ENCODE data around the gene THG1L.
"Not testable (repeated sequence)": the region's sequence is repeated elsewhere in the genome, so short reads cannot be mapped to it uniquely, and the experiment has no call there.

THG1L gene

GRCh38 chr5:157731272-157732129 lies at the start of gene THG1L:
THG1L (plus strand) TSS chr5:157731420; CDS start chr5:157731441, 21 bp downstream.
- DNase-seq: peak; percentile 85

GRCh38 chr5:157682257-157682656 lies 49.0 kb upstream of the THG1L start:
- DNase-seq: no peak

GRCh38 chr5:157686276-157687197 lies 44.7 kb upstream of the THG1L start:
- DNase-seq: not testable (repeated sequence)

GRCh38 chr5:157687198-157687554 lies 44.0 kb upstream of the THG1L start:
- no peak for DNase-seq

GRCh38 chr5:157689942-157690689 lies 41.1 kb upstream of the THG1L start:
- DNase-seq: no peak

- DNase-seq: no peak
These were observed 40.4 kb upstream of the THG1L start for GRCh38 chr5:157690690-157691433.

- not testable (repeated sequence) for DNase-seq
These were observed 37.4 kb upstream of the THG1L start for GRCh38 chr5:157693816-157694215.

GRCh38 chr5:157696154-157696553 lies 35.1 kb upstream of the THG1L start:
- not testable (repeated sequence) for DNase-seq

GRCh38 chr5:157698674-157699073 lies 32.5 kb upstream of the THG1L start:
- not testable (repeated sequence) for DNase-seq

GRCh38 chr5:157703736-157704135 lies 27.5 kb upstream of the THG1L start:
- no peak for DNase-seq

GRCh38 chr5:157708866-157709265 lies 22.4 kb upstream of the THG1L start:
- no peak for DNase-seq

GRCh38 chr5:157709346-157709745 lies 21.9 kb upstream of the THG1L start:
- DNase-seq: no peak

GRCh38 chr5:157710431-157710830 lies 20.8 kb upstream of the THG1L start:
- DNase-seq: no peak

- DNase-seq: no peak
These were observed 20.3 kb upstream of the THG1L start for GRCh38 chr5:157710882-157711281.

- no peak for DNase-seq
These were observed 17.2 kb upstream of the THG1L start for GRCh38 chr5:157713830-157714595.

GRCh38 chr5:157714596-157714864 lies 16.7 kb upstream of the THG1L start:
- DNase-seq: no peak

- DNase-seq: peak; percentile 9
These were observed 12.7 kb upstream of the THG1L start for GRCh38 chr5:157718519-157718918.

GRCh38 chr5:157719245-157719644 lies 12.0 kb upstream of the THG1L start:
- DNase-seq: no peak

GRCh38 chr5:157721159-157721558 lies 10.1 kb upstream of the THG1L start:
- no peak for DNase-seq

- not testable (repeated sequence) for DNase-seq
These were observed 8.3 kb upstream of the THG1L start for GRCh38 chr5:157722895-157723294.

- not testable (repeated sequence) for DNase-seq
These were observed 4.6 kb upstream of the THG1L start for GRCh38 chr5:157726607-157727006.

GRCh38 chr5:157727858-157728257 lies 3.4 kb upstream of the THG1L start:
- not testable (repeated sequence) for DNase-seq

All from NCI-H2171 treated with DMSO at 0.1 percent for 48 hours (cell line).